Measurements from ENCODE around the gene RAB33A.

DNA sequence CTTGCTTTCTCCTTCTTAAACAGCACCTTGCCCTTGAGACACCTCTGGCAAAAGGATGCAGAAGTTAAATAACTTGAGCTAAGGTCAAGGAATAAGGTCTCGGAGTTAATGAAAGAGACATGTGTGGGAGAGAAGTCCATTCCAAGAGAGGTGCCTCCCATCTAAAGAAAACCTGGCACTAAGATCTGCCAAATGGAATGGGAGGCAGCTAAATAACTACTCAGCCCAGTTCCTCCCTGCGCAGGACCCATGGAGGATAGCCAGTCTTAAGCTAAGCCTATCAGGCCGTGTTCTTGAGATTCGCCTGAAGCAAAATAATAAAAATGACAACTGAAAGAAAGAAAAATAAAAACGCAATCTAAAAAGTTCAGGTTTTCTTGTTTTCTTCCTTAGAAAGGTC, 40.8 kb upstream of the RAB33A start:
- TF ChIP-seq FOXM1 (IDR thresholded peaks at IDR 0.05; ENCODE audit: borderline replicate concordance, low read depth) = no peak
- no peak for TF ChIP-seq EP300 (IDR thresholded peaks at IDR 0.05; ENCODE audit: borderline replicate concordance)
- TF ChIP-seq CEBPB (IDR thresholded peaks at IDR 0.05) = no peak
- TF ChIP-seq MAX (IDR thresholded peaks at IDR 0.05) = no peak
- TF ChIP-seq REST (IDR thresholded peaks at IDR 0.05; ENCODE audit: low read depth) = no peak
- TF ChIP-seq CREB1 (IDR thresholded peaks at IDR 0.05; ENCODE audit: low read depth) = no peak
- no peak for TF ChIP-seq RAD21 (IDR thresholded peaks at IDR 0.05; ENCODE audit: low read depth)

Measured in Ishikawa (cell line).